Retinal pigment epithelial cell (primary cell): ENCODE measurements around the gene CEP20.

Experiments used
- DNase-seq: peaks from one replicate; pipeline ENCODE4 v3.0.0-alpha.2; 2010; ENCODE audit warnings: low read depth
- H3K4me3 ChIP-seq: 2 replicates; pipeline ENCODE4 v1.5.1; 2011; ENCODE audit warnings: mild to moderate bottlenecking, low read length, control low read depth, moderate library complexity
- TF ChIP-seq, protein P1 (sequence below): conservative IDR thresholded peaks from 2 replicates; pipeline ENCODE4 v1.5.1; 2011; ENCODE audit warnings: low read depth, low read length, control low read depth, inconsistent platforms

The CEP20 gene

GRCh38 chr16:15861996-15862395 lies 26.4 kb downstream of the CEP20 start:
- TF ChIP-seq, protein P1, sequence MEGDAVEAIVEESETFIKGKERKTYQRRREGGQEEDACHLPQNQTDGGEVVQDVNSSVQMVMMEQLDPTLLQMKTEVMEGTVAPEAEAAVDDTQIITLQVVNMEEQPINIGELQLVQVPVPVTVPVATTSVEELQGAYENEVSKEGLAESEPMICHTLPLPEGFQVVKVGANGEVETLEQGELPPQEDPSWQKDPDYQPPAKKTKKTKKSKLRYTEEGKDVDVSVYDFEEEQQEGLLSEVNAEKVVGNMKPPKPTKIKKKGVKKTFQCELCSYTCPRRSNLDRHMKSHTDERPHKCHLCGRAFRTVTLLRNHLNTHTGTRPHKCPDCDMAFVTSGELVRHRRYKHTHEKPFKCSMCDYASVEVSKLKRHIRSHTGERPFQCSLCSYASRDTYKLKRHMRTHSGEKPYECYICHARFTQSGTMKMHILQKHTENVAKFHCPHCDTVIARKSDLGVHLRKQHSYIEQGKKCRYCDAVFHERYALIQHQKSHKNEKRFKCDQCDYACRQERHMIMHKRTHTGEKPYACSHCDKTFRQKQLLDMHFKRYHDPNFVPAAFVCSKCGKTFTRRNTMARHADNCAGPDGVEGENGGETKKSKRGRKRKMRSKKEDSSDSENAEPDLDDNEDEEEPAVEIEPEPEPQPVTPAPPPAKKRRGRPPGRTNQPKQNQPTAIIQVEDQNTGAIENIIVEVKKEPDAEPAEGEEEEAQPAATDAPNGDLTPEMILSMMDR: no peak
- no peak overlapping the region for H3K4me3 ChIP-seq

DNA sequence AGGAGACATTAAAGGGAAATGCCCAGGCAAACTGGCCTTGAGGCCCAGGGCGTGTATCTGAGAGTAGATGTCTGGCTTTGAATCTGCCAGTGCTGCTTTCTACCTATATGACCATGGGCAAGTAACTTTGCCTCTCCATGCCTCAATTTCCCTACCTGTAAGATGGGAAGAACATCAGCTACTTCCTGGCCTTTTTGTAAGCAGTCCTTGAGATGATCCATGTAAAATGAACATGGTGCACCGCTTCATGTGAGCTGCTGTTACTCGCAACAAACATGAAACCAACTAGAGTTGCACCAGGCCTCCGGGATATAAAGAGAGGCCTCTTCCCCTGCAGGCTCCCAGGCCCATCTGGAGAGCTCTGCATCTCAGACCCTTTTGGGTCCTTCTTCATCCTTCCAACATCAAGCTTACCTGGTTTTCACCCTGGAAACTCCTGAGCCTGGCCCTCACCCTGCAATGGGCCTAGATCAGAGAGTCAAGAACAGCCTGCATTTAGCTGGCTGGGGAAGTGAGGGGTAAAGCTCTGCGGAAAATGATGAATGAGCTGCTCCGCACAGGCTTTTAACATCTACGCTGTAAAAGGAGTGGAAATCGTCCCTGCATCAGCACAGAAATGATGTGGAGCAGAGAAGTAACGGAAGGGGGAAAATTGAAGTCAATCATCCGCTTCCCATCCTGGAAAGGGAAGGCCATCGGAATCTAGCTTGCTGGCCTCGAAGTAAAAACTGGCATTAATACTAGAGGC lies 29.3 kb downstream of the CEP20 start:
- no peak for DNase-seq
- TF ChIP-seq, protein P1: no peak
- H3K4me3 ChIP-seq: no peak overlapping the region

More at GRCh38 chr16:15861996-15862395, 26.4 kb downstream of the CEP20 start:
- DNase-seq: no peak

DNA sequence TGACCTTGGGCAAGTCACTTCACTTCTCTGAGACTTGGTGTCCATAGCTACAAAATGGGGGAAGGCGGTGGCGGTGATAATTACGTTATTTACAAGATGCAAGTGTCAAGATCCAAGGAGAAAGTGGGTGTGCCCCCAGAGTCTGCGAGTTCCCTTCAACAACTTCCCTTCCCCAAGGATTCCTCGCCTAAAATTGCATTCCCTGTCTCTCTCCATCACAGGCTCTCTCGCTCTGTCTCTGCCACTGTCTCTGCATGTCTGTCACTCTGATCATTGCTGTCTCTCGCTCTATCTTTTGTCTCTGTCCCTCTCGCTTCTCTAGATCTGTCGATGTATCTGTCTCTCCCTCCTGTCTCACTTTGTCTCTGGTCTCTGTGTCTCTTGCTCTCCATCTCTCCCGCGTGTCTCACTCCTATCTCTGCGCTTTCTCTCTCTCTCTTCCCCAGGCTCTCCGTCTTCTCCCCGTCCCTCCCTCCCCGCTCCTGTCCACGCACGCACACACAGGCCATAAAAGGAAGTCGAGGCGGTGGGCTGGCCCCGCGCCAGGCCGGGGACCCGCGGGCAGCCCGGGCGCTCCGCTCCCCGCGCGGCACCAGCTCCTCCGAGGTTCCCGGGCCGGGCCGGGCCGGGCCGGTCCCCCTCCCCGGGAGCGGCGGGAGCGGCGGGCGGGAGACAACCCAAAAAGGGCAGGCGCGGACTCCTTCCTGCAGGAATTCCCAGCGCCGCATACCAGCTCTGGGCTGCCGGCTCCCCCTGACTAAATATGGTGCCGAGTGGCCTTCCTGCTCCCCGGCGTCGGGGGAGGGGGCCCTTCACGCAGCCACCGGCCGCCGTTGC lies 30.5 kb downstream of the CEP20 start:
- TF ChIP-seq, protein P1: no peak
- DNase-seq: no peak
- H3K4me3 ChIP-seq: peak overlapping the region; percentile 40

DNA sequence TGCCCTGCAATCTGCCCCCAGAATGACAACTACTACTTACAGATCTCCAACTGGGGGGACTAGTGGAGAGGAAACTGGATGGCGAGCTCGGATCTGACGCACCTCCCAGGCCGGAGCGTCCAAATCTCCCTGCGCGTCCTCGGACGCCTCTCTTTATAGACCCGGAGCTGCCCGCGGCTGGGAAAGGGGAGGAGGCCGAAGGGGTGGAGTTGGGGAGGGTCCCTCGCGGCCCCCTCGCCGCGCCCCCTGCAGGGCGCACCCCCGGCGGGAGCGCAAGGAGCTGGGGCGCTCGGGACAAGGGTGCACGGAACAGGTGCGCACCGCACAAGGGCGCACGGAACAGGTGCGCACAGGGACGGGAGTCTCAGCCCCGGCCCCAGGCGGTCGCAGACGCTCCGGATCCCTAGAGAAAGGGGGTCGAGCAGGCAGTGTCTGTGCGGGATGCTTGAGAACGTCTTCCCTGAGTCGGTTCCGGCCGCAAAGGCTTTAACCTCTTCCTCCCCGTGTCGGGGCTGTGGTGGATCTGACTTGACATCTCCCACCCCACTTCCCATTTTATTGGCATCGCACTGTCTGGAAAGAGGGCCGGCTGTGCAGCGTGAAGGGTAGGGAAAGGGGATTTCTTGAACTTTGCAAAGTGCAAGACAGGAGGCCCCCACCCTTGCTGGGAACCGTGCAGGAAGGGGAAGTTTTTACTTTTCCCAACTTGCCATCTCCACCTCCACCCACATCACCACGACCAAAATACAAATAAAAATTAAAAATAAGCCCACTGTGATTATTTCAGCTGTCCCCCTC lies 31.3 kb downstream of the CEP20 start, which contains the start of gene MYH11:
MYH11 (minus strand) TSS at position 128 of the 798 bp plus-strand sequence. CDS start 18,776 bp downstream, outside the sequence.
- TF ChIP-seq, protein P1: no peak

DNA sequence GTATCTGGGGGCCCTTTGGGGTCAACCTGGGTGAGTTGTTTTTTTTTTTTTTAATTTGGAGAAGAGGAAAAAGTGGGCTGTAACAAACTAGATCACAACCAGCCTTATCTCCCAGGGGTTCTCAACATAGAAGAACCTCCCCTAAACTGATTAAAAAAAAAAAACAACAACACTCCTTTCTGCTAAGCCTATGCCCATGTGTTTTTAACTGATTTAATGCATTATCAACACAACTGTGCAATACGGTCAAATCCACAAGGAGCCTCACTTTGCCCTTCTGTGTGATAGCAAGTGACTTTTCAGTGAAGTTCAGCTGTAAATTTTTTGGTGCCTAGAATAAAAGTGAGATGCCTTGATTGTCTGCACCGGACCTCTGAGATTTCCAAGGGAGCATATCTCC lies 32.2 kb downstream of the CEP20 start:
- H3K4me3 ChIP-seq: no peak overlapping the region
- DNase-seq: no peak
- TF ChIP-seq, protein P1: no peak

More for the DNA sequence above, 31.3 kb downstream of the CEP20 start, which contains the start of gene MYH11:
- H3K4me3 ChIP-seq: peak within 1 kb of the TSS; percentile 40
- no peak for DNase-seq

DNA sequence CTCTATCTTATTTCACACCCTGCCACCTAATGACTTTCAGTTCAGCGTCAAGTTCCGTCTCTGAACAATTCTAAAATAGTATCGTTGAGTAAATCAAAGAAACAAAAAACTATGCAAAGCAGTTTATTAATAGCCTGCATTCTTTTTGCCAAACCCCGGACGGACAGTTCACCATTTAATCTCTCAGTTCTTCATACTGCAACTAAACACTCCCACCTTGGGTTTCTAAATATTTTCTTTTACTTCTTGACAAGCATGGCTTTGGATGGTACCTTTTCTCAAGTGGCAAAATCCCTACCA lies 32.7 kb downstream of the CEP20 start:
- H3K4me3 ChIP-seq: no peak overlapping the region
- no peak for DNase-seq
- TF ChIP-seq, protein P1: no peak
